ENCODE data around the gene NDUFB4. TPM values are rescaled to one million over a fixed set of nuclear protein-coding genes. Genes with fewer than 3 reads are reported as not detected.

The NDUFB4 gene
- total RNA-seq, 1 experiment from 2014 or later = 161 TPM

- Histone ChIP-seq H3K9me2 (ENCODE audit: insufficient read depth) (no peaks in the 10 kb centered on the region), H4K20me1 (ENCODE audit: insufficient read depth) (no peaks in the 10 kb centered on the region), H3K4me2 (ENCODE audit: low read length) (no peak overlapping the region), H3K9me3 (ENCODE audit: control insufficient read depth in 1 of 2, insufficient read depth in 1 of 2, low read depth in 1 of 2, low read length in 2 of 2) (no peaks in the 10 kb centered on the region), H3K79me2 (ENCODE audit: insufficient read depth, low read length) (no peaks in the 10 kb centered on the region), H3K36me3 (ENCODE audit: control insufficient read depth in 1 of 2, insufficient read depth in 2 of 2, low read length in 2 of 2) (no peaks in the 10 kb centered on the region), H3K4me3 (replicated peaks in 1 of 2; ENCODE audit: low read depth in 1 of 2, low read length in 2 of 2) (no peak overlapping the region), H3K27me3 (ENCODE audit: insufficient read depth, low read length) (no peaks in the 10 kb centered on the region), H3K27ac (ENCODE audit: low read depth, low read length) (no peak overlapping the region), H3K4me1 (ENCODE audit: control insufficient read depth in 1 of 2, insufficient read depth in 2 of 2, low read length in 2 of 2) (no peaks in the 10 kb centered on the region), H2AFZ (ENCODE audit: low read depth, low read length, poor library complexity, severe bottlenecking) (no peak overlapping the region), H3K9ac (ENCODE audit: low read length) (no peak overlapping the region)
- DNase-seq (ENCODE audit: low read depth, low spot score) (no peak), ATAC-seq (no peak)
- BruUV-seq (replicated peaks) = no TSS peak
- TF ChIP-seq FOSL1 (IDR thresholded peaks at IDR 0.05; ENCODE audit: low read depth) = no peak
- TF ChIP-seq, protein P1, sequence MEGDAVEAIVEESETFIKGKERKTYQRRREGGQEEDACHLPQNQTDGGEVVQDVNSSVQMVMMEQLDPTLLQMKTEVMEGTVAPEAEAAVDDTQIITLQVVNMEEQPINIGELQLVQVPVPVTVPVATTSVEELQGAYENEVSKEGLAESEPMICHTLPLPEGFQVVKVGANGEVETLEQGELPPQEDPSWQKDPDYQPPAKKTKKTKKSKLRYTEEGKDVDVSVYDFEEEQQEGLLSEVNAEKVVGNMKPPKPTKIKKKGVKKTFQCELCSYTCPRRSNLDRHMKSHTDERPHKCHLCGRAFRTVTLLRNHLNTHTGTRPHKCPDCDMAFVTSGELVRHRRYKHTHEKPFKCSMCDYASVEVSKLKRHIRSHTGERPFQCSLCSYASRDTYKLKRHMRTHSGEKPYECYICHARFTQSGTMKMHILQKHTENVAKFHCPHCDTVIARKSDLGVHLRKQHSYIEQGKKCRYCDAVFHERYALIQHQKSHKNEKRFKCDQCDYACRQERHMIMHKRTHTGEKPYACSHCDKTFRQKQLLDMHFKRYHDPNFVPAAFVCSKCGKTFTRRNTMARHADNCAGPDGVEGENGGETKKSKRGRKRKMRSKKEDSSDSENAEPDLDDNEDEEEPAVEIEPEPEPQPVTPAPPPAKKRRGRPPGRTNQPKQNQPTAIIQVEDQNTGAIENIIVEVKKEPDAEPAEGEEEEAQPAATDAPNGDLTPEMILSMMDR (IDR thresholded peaks at IDR 0.05 in 2 of 3, conservative IDR thresholded peaks at IDR 0.05 in 1 of 3; ENCODE audit: borderline replicate concordance in 1 of 3, insufficient read depth in 1 of 3, low read depth in 2 of 3, low read length in 2 of 3) = no peak
- TF ChIP-seq, protein P2, sequence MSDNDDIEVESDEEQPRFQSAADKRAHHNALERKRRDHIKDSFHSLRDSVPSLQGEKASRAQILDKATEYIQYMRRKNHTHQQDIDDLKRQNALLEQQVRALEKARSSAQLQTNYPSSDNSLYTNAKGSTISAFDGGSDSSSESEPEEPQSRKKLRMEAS (IDR thresholded peaks at IDR 0.05) = no peak
- TF ChIP-seq, protein P3, sequence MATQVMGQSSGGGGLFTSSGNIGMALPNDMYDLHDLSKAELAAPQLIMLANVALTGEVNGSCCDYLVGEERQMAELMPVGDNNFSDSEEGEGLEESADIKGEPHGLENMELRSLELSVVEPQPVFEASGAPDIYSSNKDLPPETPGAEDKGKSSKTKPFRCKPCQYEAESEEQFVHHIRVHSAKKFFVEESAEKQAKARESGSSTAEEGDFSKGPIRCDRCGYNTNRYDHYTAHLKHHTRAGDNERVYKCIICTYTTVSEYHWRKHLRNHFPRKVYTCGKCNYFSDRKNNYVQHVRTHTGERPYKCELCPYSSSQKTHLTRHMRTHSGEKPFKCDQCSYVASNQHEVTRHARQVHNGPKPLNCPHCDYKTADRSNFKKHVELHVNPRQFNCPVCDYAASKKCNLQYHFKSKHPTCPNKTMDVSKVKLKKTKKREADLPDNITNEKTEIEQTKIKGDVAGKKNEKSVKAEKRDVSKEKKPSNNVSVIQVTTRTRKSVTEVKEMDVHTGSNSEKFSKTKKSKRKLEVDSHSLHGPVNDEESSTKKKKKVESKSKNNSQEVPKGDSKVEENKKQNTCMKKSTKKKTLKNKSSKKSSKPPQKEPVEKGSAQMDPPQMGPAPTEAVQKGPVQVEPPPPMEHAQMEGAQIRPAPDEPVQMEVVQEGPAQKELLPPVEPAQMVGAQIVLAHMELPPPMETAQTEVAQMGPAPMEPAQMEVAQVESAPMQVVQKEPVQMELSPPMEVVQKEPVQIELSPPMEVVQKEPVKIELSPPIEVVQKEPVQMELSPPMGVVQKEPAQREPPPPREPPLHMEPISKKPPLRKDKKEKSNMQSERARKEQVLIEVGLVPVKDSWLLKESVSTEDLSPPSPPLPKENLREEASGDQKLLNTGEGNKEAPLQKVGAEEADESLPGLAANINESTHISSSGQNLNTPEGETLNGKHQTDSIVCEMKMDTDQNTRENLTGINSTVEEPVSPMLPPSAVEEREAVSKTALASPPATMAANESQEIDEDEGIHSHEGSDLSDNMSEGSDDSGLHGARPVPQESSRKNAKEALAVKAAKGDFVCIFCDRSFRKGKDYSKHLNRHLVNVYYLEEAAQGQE (IDR thresholded peaks at IDR 0.05; ENCODE audit: low read depth) = no peak
- TF ChIP-seq EZH2 (IDR thresholded peaks at IDR 0.05) = no peak
- no peak for TF ChIP-seq SRF (IDR thresholded peaks at IDR 0.05; ENCODE audit: low read depth)
- TF ChIP-seq EGR1 (IDR thresholded peaks at IDR 0.05; ENCODE audit: low read depth) = no peak
- TF ChIP-seq CBX3 (IDR thresholded peaks at IDR 0.05; ENCODE audit: low read depth) = no peak
- TF ChIP-seq ZBTB33 (IDR thresholded peaks at IDR 0.05; ENCODE audit: extremely low read depth, insufficient replicate concordance, low read length) = no peak
- ChIA-PET RAD21 (ENCODE audit: low non-redundant PET in 1 of 2, low total read pairs in 2 of 2, uncharacterized antibody in 2 of 2, unreplicated experiment in 2 of 2) (no interaction called here), POLR2A (no interaction called here), CTCF (no interaction called here)
- intact Hi-C loops (cut with micrococcal nuclease) = no loop called here
These were observed 49.1 kb downstream of the NDUFB4 start for GRCh38 chr3:120645083-120645845.
